Tibial nerve (tissue), 3 donors: ENCODE results near the gene UQCR10.

ENCODE experiments used
- CTCF ChIP-seq, 5 experiments: fragments of 200-600 bp in 3 of 5; fragments of 450-650 bp in 2 of 5; sonication (generic) in 3 of 5; IDR thresholded peaks; one replicate each; pipeline ENCODE4 v1.5.1; 2016 to 2019; ENCODE audit warnings: antibody characterized with exemption in 5 of 5, mild to moderate bottlenecking in 3 of 5, moderate library complexity in 2 of 5
- POLR2A ChIP-seq, 2 donors: fragments of 450-650 bp; IDR thresholded peaks; one replicate each; pipeline ENCODE4 v1.6.1; 2017; ENCODE audit warnings: antibody characterized with exemption in 2 of 2, mild to moderate bottlenecking in 2 of 2, moderate library complexity in 2 of 2

GRCh38 chr22:29790061-29790460 lies 22.9 kb downstream of the UQCR10 start:
- TF ChIP-seq POLR2A (IDR thresholded peaks at IDR 0.05) (no peak), CTCF (IDR thresholded peaks at IDR 0.05) (no peak)
